Measurements from ENCODE around the gene PRTFDC1.

- TF ChIP-seq RAD21 (IDR thresholded peaks at IDR 0.05; ENCODE audit: low read depth): no peak
- no peak for TF ChIP-seq CEBPB (IDR thresholded peaks at IDR 0.05)
- TF ChIP-seq TCF12 (IDR thresholded peaks at IDR 0.05; ENCODE audit: low read depth): no peak
Measured at GRCh38 chr10:24841530-24841929, 110.9 kb downstream of the PRTFDC1 start.
